ENCODE measurements around the gene FAM236C. TPM values are rescaled to one million over a fixed set of nuclear protein-coding genes. Genes with fewer than 3 reads are reported as not detected.
"Not testable (repeated sequence)": the region's sequence is repeated elsewhere in the genome, so short reads cannot be mapped to it uniquely, and the experiment has no call there.

Gene FAM236C
- total RNA-seq = not detected in 2 replicates

DNA sequence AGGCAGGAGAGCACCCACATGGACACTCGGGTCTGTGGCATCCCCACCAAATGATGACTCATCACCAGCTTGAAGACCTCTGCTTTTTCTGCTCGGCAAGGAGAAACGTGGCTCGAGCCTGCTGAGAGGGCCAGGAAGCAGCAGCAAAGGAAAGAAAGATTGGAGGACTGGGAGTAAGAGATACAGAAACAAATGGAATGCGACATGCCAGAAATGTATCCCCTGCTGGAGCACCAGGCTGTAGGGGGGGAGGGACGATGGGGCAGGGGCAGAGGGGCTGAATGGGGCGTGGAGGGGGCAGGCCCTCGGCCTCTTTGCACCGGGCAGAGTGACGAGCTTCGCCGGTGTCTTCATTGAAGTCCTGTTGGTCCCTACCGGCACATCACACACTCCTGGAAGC, at the start of gene FAM236C:
FAM236C (plus strand) TSS at position 301 of the 400 bp plus-strand sequence. CDS start 100 bp downstream, outside the sequence.
- intact Hi-C loops (cut with micrococcal nuclease) = not testable (repeated sequence)

GRCh38 chrX:72882898-72883297, 29.5 kb upstream of the FAM236C start:
- intact Hi-C loops (cut with micrococcal nuclease) = not testable (repeated sequence)

GRCh38 chrX:72889740-72890139, 22.7 kb upstream of the FAM236C start:
- intact Hi-C loops (cut with micrococcal nuclease) = not testable (repeated sequence)

DNA sequence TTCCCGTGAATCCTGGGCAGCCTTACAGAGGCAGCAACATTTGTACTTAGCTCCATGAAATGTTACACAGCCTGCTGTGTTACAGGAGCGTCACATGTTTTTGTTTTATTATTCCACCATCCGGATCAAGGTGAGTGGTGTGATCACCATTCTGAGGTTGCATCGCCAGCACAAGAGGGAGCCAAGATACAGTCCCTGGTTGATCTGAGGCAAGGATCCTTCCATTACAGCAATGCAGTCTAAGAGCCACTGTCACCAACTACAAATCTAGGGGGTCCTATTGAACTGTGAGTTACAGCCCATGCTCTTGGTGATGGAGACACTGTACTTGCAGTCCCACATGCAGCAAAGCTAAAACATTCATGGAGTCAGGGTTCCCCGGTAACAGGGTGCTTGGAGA, 3.7 kb downstream of the FAM236C start:
- intact Hi-C loops (cut with micrococcal nuclease) = not testable (repeated sequence)

DNA sequence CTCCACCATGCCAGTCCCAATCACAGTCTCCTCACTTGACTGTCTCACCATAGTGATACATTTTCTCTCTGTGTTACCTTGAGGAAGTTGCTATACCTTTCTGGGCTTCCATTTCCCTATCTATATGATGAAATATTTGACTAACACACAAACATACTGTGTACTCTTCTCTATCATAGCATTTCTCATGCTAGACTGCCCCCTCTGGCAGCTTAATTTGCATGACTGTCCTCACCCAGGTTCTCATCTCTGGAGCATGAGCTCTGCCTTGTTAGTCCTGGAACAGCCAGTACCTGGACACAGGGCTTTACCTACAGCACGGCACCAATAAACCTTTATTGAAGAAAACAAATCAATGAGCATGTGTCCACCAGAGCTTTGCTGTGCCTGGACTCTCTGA, 19.9 kb downstream of the FAM236C start:
- intact Hi-C loops (cut with micrococcal nuclease) = not testable (repeated sequence)

DNA sequence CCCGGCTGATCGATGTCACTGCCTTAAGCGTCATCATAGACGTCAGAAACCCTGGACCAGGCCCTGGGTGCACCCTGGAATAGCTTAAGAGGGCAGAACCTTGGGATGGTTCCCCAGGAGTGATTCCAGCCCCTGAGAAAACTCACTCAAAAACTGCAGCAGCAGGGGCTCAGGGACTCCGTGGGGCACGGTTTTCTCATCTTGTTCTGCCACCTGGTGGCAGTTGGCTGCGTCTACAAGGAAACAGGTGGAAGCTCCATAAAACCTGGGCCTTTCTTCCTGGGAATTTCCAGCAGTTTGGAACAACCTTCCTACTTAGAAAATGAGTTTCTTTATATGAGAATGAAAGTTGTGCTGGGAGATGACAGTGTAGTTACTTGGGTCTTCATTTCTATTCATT, 24.0 kb downstream of the FAM236C start:
- intact Hi-C loops (cut with micrococcal nuclease) = not testable (repeated sequence)

- intact Hi-C loops (cut with micrococcal nuclease) = not testable (repeated sequence)
Measured at GRCh38 chrX:72936882-72937455, 24.6 kb downstream of the FAM236C start.

GRCh38 chrX:72937906-72938305, 25.5 kb downstream of the FAM236C start, which contains the start of gene FAM236A:
TSS of gene FAM236A (plus strand) at chrX:72938206. CDS start at chrX:72938263, 57 bp downstream.
- intact Hi-C loops (cut with micrococcal nuclease) = not testable (repeated sequence)

- intact Hi-C loops (cut with micrococcal nuclease) = not testable (repeated sequence)
Measured at GRCh38 chrX:72942272-72942671, 29.9 kb downstream of the FAM236C start.

- intact Hi-C loops (cut with micrococcal nuclease) = not testable (repeated sequence)
Measured at GRCh38 chrX:72943035-72943818, 30.8 kb downstream of the FAM236C start.

GRCh38 chrX:72943819-72944169, 31.4 kb downstream of the FAM236C start, which contains the start of gene DMRTC1:
TSS of gene DMRTC1 (minus strand) at chrX:72943837. CDS start at chrX:72875694, 68,143 bp downstream.
- intact Hi-C loops (cut with micrococcal nuclease) = not testable (repeated sequence)

GRCh38 chrX:72959971-72960370, 47.6 kb downstream of the FAM236C start:
- intact Hi-C loops (cut with micrococcal nuclease) = not testable (repeated sequence)

Other genes with a start within 250 kb of the FAM236C start
- gene PHKA1, start 198.3 kb upstream of the FAM236C start, total RNA-seq = 3.0 and 3.3 TPM in 2 replicates
- gene DMRTC1B, start 135.7 kb upstream of the FAM236C start, total RNA-seq = not detected in 2 replicates
- gene FAM236B, start 130.0 kb upstream of the FAM236C start, total RNA-seq = not detected in 2 replicates
- gene FAM236D, start 104.4 kb upstream of the FAM236C start, total RNA-seq = not detected in 2 replicates
- not detected in 2 replicates for gene FAM236A, start 25.6 kb downstream of the FAM236C start, total RNA-seq
- gene DMRTC1, start 31.2 kb downstream of the FAM236C start, total RNA-seq = not detected in 2 replicates
- gene PABPC1L2B, start 90.3 kb downstream of the FAM236C start, total RNA-seq = not detected in 2 replicates
- gene PABPC1L2A, start 166.9 kb downstream of the FAM236C start, total RNA-seq = not detected in 2 replicates